CD8-positive, alpha-beta memory T cell (primary cell): Measurements from ENCODE around the gene MAG. TPM values are rescaled to one million over a fixed set of nuclear protein-coding genes. Genes with fewer than 3 reads are reported as not detected.

Experiments
- CTCF ChIA-PET: fragments of 350-600 bp; sonication (Branson Sonifier 250); formaldehyde crosslinking; loops from one replicate; lab custom pipeline; 2021; ENCODE audit warnings: antibody characterized with exemption; lab: Charles Lee
- POLR2A ChIA-PET: fragments of 350-600 bp; sonication (Branson Sonifier 250); formaldehyde crosslinking; loops from one replicate; lab custom pipeline; 2021; ENCODE audit warnings: antibody characterized with exemption; lab: Charles Lee
- DNase-seq, 5 donors: peaks; one replicate each; pipeline versions ENCODE4 v3.0.0 to v3.0.0-alpha.2; 2020 to 2022; ENCODE audit warnings: mixed read lengths in 1 of 5
- H3K27ac ChIP-seq: one replicate; pipeline ENCODE4 v1.7.0; 2013; ENCODE audit warnings: low read depth, mild to moderate bottlenecking, low read length, moderate library complexity
- H3K27me3 ChIP-seq: 2 replicates; pipeline ENCODE4 v1.7.0; 2013; ENCODE audit warnings: low read length, mild to moderate bottlenecking; ENCODE audit not compliant: insufficient read depth, poor library complexity, severe bottlenecking
- H3K36me3 ChIP-seq: 2 replicates; pipeline ENCODE4 v1.7.0; 2013; ENCODE audit warnings: mild to moderate bottlenecking, low read length, moderate library complexity; ENCODE audit not compliant: insufficient read depth
- H3K4me1 ChIP-seq: 2 replicates; pipeline ENCODE4 v1.7.0; 2013; ENCODE audit warnings: mild to moderate bottlenecking, low read length, moderate library complexity; ENCODE audit not compliant: insufficient read depth
- H3K4me3 ChIP-seq: 2 replicates; pipeline ENCODE4 v1.7.0; 2013; ENCODE audit warnings: mild to moderate bottlenecking, low read length
- H3K9me3 ChIP-seq: 2 replicates; pipeline ENCODE4 v1.7.0; 2013; ENCODE audit warnings: mild to moderate bottlenecking, low read length
- H3K27ac Mint-ChIP-seq, 8 donors: one replicate each; pipeline ENCODE4 v1.8.0; 2020 to 2021; ENCODE audit warnings: mixed read lengths in 8 of 8, mild to moderate bottlenecking in 6 of 8, inconsistent platforms in 3 of 8, moderate library complexity in 3 of 8
- H3K27me3 Mint-ChIP-seq, 2 donors: one replicate each; pipeline ENCODE4 v1.8.0; 2020 to 2021; ENCODE audit warnings: mixed read lengths in 2 of 2, mild to moderate bottlenecking in 1 of 2, moderate library complexity in 1 of 2
- H3K36me3 Mint-ChIP-seq, 3 donors: one replicate each; pipeline ENCODE4 v1.8.0; 2020 to 2021; ENCODE audit warnings: mixed read lengths in 3 of 3, inconsistent platforms in 1 of 3, mild to moderate bottlenecking in 1 of 3
- H3K4me1 Mint-ChIP-seq, 3 donors: one replicate each; pipeline ENCODE4 v1.8.0; 2020 to 2021; ENCODE audit warnings: mixed read lengths in 3 of 3, inconsistent platforms in 1 of 3, mild to moderate bottlenecking in 1 of 3
- H3K4me3 Mint-ChIP-seq, 7 donors: one replicate each; pipeline ENCODE4 v1.8.0; 2020 to 2021; ENCODE audit warnings: mixed read lengths in 7 of 7, mild to moderate bottlenecking in 6 of 7, moderate library complexity in 4 of 7, inconsistent platforms in 2 of 7
- H3K9me3 Mint-ChIP-seq, 5 donors: one replicate each; pipeline ENCODE4 v1.8.0; 2020 to 2022; ENCODE audit warnings: mixed read lengths in 5 of 5, mild to moderate bottlenecking in 3 of 5, moderate library complexity in 2 of 5, inconsistent platforms in 1 of 5
- polyA plus RNA-seq: library from polyadenylated mRNA; unstranded; fragments of 300-500 nt; fragmentation: Illumina TruSeq; gene quantifications from one replicate; pipeline ENCODE4 v1.2.3, GENCODE V29; 2021
- total RNA-seq, 2 experiments: library from RNA; stranded (reverse); gene quantifications; one replicate each; pipeline ENCODE4 v1.2.3, GENCODE V29; 2021

Gene MAG
- total and polyA plus RNA-seq, 3 experiments from 2014 or later: 0.36 TPM; not detected in 2

- Mint-ChIP-seq H3K27ac (peak overlapping the region; percentile 37 to 96 (median 91)), H3K36me3 (peaks cover 0 to 53% (median 5%) of the 10 kb centered on the region in 3 donors), H3K4me1 (peaks cover 32 to 51% (median 42%) of the 10 kb centered on the region in 3 donors), H3K9me3 (peaks cover 0 to 3% (median 0%) of the 10 kb centered on the region in 5 donors), H3K27me3 (peaks cover 10 to 11% of the 10 kb centered on the region in 2 donors), H3K4me3 (peak overlapping the region; percentile 84 to 96 (median 94))
- peak overlapping the region; percentile 88 for H3K27ac ChIP-seq
- no peaks in the 10 kb centered on the region for H3K27me3 ChIP-seq
- no peaks in the 10 kb centered on the region for H3K9me3 ChIP-seq
- no peaks in the 10 kb centered on the region for H3K36me3 ChIP-seq
- POLR2A ChIA-PET: interaction anchor here (0.5 to 1.9 kb wide), 4 partner anchors 18 to 1077 kb away, joined by 3 to 6 read pairs (median 3); no protein-coding TSS in a partner anchor
- peaks cover 11% of the 10 kb centered on the region for H3K4me1 ChIP-seq
- DNase-seq: no peak
- CTCF ChIA-PET: interaction anchor here (1.8 kb wide), 1 partner anchor 16 kb away, joined by 4 read pairs; no protein-coding TSS in a partner anchor
- peak overlapping the region; percentile 76 for H3K4me3 ChIP-seq
Measured at GRCh38 chr19:35249848-35250711, 41.9 kb upstream of the MAG start.

- no peaks in the 10 kb centered on the region for H3K9me3 Mint-ChIP-seq
- H3K27ac Mint-ChIP-seq: peak overlapping the region in 2 of 8 donors; percentile 18 to 47
- DNase-seq: no peak
- H3K36me3 Mint-ChIP-seq: peaks cover 0 to 60% (median 7%) of the 10 kb centered on the region in 3 donors
- H3K4me1 Mint-ChIP-seq: peaks cover 35 to 61% (median 44%) of the 10 kb centered on the region in 3 donors
- H3K4me3 Mint-ChIP-seq: peak overlapping the region in 3 of 7 donors; percentile 42 to 92 (median 72)
- POLR2A ChIA-PET: interaction anchor here (0.6 to 1.9 kb wide), 3 partner anchors 16 to 45 kb away, joined by 3 to 6 read pairs (median 3); no protein-coding TSS in a partner anchor
- H3K9me3 ChIP-seq: no peaks in the 10 kb centered on the region
- peaks cover 8% of the 10 kb centered on the region in 2 donors for H3K27me3 Mint-ChIP-seq
- H3K27ac ChIP-seq: no peak overlapping the region
- peaks cover 11% of the 10 kb centered on the region for H3K4me1 ChIP-seq
- no peaks in the 10 kb centered on the region for H3K36me3 ChIP-seq
- CTCF ChIA-PET: interaction anchor here (1.1 to 1.8 kb wide), 2 partner anchors 15 to 109 kb away, joined by 4 to 5 read pairs; no protein-coding TSS in a partner anchor
- no peak overlapping the region for H3K4me3 ChIP-seq
- no peaks in the 10 kb centered on the region for H3K27me3 ChIP-seq
Measured at GRCh38 chr19:35251456-35251855, 40.5 kb upstream of the MAG start.

GRCh38 chr19:35253316-35254286 lies 38.4 kb upstream of the MAG start:
- Histone ChIP-seq H3K36me3 (no peaks in the 10 kb centered on the region), H3K27me3 (no peaks in the 10 kb centered on the region), H3K27ac (no peak overlapping the region), H3K9me3 (no peaks in the 10 kb centered on the region), H3K4me1 (peaks cover 17% of the 10 kb centered on the region), H3K4me3 (no peak overlapping the region)
- peaks cover 0 to 3% of the 10 kb centered on the region in 2 donors for H3K27me3 Mint-ChIP-seq
- DNase-seq: no peak
- peaks cover 0 to 65% (median 8%) of the 10 kb centered on the region in 3 donors for H3K36me3 Mint-ChIP-seq
- ChIA-PET CTCF (interaction anchor here (1.4 kb wide), 1 partner anchor 100 kb away, joined by 4 read pairs; the partner anchor contains the start of gene FXYD5), POLR2A (no interaction called here)
- no peaks in the 10 kb centered on the region for H3K9me3 Mint-ChIP-seq
- peaks cover 32 to 65% (median 46%) of the 10 kb centered on the region in 3 donors for H3K4me1 Mint-ChIP-seq
- no peak overlapping the region for H3K4me3 Mint-ChIP-seq
- peak overlapping the region in 3 of 8 donors; percentile 20 to 78 (median 52) for H3K27ac Mint-ChIP-seq

- peak overlapping the region in 2 of 8 donors; percentile 12 to 20 for H3K27ac Mint-ChIP-seq
Measured at GRCh38 chr19:35254341-35255297, 37.3 kb upstream of the MAG start.

DNA sequence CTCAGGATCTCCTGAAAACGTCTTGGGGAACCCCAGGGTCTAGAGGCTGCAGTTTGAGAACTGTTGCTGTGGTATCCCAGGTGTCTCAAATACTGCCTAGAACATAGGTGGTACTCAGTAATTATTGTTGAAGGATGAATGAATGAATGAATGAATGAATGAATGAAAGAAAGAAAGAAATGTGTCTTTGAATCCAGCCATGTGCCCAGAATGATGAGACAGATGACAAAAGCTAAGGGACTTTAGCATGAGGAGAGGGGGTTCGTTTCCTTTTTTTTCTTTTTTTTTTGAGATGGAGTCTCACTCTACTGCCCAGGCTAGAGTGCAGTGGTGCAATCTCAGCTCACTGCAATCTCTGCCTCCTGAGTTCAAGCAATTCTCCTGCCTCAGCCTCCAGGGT lies 35.4 kb upstream of the MAG start:
- Mint-ChIP-seq H3K4me3 (peak overlapping the region in 1 of 7 donors; percentile 4), H3K27ac (peak overlapping the region in 3 of 8 donors; percentile 29 to 87 (median 46)), H3K4me1 (peaks cover 14 to 43% (median 24%) of the 10 kb centered on the region in 3 donors), H3K9me3 (no peaks in the 10 kb centered on the region), H3K27me3 (no peaks in the 10 kb centered on the region), H3K36me3 (peaks cover 0 to 54% (median 5%) of the 10 kb centered on the region in 3 donors)
- Histone ChIP-seq H3K27ac (no peak overlapping the region), H3K9me3 (no peaks in the 10 kb centered on the region), H3K27me3 (no peaks in the 10 kb centered on the region), H3K4me1 (peaks cover 10% of the 10 kb centered on the region), H3K4me3 (no peak overlapping the region), H3K36me3 (no peaks in the 10 kb centered on the region)
- DNase-seq: no peak
- ChIA-PET POLR2A (no interaction called here), CTCF (interaction anchor here (2.0 kb wide), 1 partner anchor 186 kb away, joined by 4 read pairs; no protein-coding TSS in a partner anchor)

More at GRCh38 chr19:35254341-35255297, 37.3 kb upstream of the MAG start:
- no peak for DNase-seq
- Mint-ChIP-seq H3K9me3 (no peaks in the 10 kb centered on the region), H3K4me3 (no peak overlapping the region), H3K36me3 (peaks cover 0 to 61% (median 8%) of the 10 kb centered on the region in 3 donors), H3K4me1 (peaks cover 24 to 55% (median 37%) of the 10 kb centered on the region in 3 donors), H3K27me3 (no peaks in the 10 kb centered on the region)
- H3K36me3 ChIP-seq: no peaks in the 10 kb centered on the region
- CTCF ChIA-PET: interaction anchor here (1.0 kb wide), 1 partner anchor 12 kb away, joined by 3 read pairs; no protein-coding TSS in a partner anchor
- POLR2A ChIA-PET: interaction anchor here (1.3 kb wide), 1 partner anchor 14 kb away, joined by 3 read pairs; no protein-coding TSS in a partner anchor
- no peaks in the 10 kb centered on the region for H3K9me3 ChIP-seq
- H3K4me1 ChIP-seq: peaks cover 11% of the 10 kb centered on the region
- H3K27me3 ChIP-seq: no peaks in the 10 kb centered on the region
- no peak overlapping the region for H3K27ac ChIP-seq
- no peak overlapping the region for H3K4me3 ChIP-seq

- Histone ChIP-seq H3K27ac (no peak overlapping the region), H3K36me3 (no peaks in the 10 kb centered on the region), H3K27me3 (no peaks in the 10 kb centered on the region), H3K4me1 (peaks cover 10% of the 10 kb centered on the region), H3K4me3 (no peak overlapping the region), H3K9me3 (no peaks in the 10 kb centered on the region)
- H3K9me3 Mint-ChIP-seq: no peaks in the 10 kb centered on the region
- H3K27ac Mint-ChIP-seq: peak overlapping the region in 3 of 8 donors; percentile 54 to 82 (median 63)
- POLR2A ChIA-PET: no interaction called here
- H3K4me1 Mint-ChIP-seq: peaks cover 14 to 40% (median 21%) of the 10 kb centered on the region in 3 donors
- H3K4me3 Mint-ChIP-seq: no peak overlapping the region
- H3K36me3 Mint-ChIP-seq: peaks cover 0 to 52% (median 4%) of the 10 kb centered on the region in 3 donors
- no peaks in the 10 kb centered on the region for H3K27me3 Mint-ChIP-seq
- DNase-seq: no peak
- CTCF ChIA-PET: interaction anchor here (2.0 kb wide), 1 partner anchor 187 kb away, joined by 4 read pairs; no protein-coding TSS in a partner anchor
Measured at GRCh38 chr19:35257113-35257461, 34.9 kb upstream of the MAG start.
